Hematopoietic multipotent progenitor cell treated with erythropoietin and hydrocortisone succinate and interleukin-3 and kit ligand, for 17 days (in vitro differentiated cells): ENCODE data around the gene PGA4.
"Not testable (repeated sequence)": the region's sequence is repeated elsewhere in the genome, so short reads cannot be mapped to it uniquely, and the experiment has no call there.

Experiments
- DNase-seq: peaks from one replicate; pipeline ENCODE4 v3.0.0-alpha.2; 2015; ENCODE audit warnings: low spot score

The PGA4 gene

DNA sequence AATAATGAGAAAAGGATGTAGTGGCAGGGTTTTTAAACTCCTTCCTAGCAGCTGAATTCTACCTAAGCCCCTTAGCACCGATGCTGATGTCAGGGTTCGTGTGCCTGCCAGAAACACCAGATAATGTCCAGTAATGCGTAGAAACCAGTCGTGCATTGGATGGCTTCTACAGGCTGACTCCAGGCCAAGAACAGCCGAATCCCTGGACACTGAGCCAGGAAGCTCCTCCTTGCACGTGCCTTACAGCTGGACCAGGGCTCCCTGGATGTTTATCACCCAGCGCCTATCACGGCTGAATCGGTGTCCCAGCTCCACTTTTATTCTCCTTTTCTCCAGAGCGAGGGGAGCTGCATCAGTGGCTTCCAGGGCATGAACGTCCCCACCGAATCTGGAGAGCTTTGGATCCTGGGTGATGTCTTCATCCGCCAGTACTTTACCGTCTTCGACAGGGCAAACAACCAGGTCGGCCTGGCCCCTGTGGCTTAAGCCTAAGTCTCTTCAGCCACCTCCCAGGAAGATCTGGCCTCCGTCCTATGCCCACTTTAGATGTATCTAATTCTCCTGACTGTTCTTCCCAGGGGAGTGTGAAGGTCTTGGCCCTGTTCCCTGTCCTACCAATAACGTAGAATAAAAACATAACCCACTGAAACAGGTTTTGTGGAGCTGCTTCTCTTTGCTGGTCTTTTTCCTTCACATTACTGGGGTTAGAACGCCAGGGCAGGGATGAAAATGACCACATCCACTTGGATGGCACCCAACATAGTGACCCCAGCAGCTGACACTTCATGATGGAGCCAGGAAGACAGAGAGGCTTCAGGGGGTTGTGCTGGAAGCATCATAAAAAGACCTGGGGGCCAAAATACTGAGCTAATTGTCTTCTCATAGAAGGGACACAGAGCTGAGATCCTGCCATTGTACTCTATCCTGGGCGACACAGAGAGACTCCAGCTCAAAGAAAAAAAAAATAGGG is 28.9 kb downstream of the PGA4 start:
- not testable (repeated sequence) for DNase-seq

DNA sequence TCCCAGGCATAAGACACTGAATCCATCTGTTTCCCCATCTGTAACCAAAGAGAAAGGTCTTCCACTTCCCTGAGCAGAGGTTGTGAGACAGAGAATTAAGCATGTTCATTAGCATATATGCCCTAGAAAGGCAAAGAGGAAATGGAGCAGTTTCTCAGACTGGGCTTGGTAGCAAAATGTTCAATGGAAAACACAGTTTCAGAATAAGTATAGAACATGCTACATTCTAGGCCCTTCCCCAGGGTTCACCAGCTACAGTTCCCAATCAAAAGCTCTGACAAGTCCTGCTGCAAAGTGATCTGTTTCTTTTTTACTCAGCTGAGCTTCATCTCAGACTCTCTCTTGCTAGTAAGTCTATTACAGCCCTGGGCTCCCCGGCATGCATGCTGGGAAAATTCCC is 30.2 kb downstream of the PGA4 start:
- not testable (repeated sequence) for DNase-seq

DNA sequence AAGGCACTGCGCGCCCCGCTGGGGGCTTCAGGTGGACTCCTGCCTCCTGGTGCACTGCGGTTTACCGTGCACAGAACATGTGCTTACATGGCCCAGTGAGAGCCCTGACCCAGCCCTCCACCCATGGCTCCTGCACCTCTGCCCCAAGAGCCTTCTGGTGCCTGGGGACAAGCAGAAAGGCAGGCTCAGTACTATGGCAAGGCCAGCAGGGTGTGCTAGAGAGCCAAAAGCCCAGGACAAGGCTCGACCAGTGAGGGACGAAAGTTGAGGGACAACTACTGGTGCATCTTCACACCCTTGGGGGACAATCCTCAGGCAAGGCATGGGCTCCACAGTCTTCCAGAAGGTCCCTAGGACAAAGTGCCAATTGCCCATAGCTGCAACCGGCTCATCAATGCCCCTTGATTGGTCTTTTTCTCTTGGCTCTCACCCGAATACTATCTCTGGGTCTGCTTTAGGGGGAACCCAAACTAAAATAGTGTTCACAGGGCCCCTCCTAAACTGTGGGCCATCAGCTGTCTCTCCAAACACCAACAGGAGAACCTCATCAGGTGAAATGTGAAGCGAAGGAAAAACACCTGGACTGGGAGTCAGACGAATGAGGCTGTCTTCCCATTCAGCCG is 32.4 kb downstream of the PGA4 start:
- peak; percentile 87 for DNase-seq

DNA sequence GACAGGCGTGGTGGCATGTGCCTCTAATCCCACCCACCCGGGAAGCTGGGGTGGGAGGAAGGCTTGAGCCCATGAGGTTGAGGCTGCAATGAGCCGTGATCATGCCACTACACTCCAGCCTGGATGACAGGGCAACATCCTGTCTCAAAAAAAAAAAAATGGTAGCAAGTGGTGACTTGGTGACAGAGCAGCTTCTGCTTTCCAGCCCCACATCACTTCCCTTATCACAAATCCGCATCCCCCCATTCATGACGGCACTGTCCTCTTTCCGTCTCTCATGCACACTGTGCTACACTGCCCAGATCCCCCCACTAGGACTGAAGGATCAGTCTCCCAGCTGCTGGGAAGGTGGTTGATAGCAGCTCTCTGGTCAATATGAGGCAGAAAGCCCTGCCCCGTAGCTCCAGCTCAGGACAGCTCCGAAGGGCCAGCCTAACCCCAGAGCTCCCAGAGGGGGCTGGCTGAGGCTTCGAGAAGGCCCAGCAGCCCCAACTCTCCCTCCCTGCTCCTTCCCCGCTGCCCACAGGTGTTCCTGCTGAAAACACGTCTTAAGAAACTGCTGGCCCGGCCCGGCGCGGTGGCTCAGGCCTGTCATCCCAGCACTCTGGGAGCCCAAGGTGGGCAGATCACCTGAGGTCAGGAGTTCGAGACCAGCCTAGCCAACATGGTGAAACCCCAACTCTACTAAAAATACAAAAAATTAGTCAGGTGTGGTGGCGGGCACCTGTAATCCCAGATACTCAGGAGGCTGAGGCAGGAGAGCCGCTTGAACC is 34.7 kb downstream of the PGA4 start:
- DNase-seq, result no peak

DNA sequence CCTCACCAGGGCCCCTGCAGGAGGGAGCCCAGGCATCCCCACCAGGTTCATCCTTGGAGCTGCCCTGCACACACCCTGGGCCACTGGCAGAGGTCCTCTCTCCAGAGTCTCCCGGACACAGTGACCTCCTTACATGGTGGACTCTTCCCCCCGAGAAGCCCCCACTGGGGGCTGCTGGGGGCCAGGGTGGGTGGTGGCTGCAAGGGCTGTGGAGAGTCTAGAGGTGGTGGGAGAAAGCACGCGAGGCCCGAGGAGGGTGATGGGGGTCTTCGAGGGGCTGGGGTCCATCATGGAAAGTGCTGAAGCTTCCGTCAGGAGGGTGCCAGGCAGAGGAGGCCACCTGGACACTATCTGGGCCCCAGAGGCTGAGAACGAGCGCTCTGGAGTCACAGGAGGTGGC is 36.4 kb downstream of the PGA4 start:
- no peak for DNase-seq

DNA sequence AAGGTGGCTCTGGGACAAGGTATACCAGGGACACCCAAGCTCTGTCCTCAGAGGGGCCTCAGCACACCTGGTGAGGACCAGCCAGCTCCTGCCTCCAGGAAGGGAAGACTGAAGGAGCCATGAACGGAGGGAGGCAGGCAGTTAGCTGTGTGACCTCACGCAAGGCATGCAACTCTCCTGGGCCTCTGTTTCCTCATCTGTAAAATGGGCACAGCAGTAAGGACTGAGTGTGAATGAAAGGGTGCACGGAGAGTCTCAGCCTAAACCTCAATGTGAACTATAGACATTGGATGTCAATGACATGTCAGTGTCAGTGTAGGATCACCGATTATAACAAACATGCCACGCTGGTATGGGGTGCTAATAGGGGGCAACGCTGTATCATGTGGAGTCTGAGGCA is 37.2 kb downstream of the PGA4 start:
- no peak for DNase-seq

DNA sequence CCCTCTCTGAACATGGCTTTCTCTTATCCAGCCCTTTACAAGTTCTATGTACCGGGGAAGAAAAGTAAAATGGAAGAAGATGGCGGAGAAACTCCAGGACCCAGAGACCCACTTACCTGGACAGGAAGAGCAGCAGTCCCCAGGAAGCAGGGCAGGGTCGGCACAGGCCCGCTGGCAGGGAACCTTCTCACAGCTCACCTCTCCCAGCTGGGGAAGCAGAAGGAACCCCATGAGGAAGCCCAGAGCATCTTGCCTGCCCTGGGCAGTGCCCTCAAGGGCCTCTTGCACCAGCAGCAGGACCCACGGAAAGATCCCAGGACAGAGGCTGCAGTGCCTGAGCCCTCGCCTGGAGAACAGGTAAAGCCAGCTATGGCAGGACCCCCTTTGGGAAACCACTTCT is 42.2 kb downstream of the PGA4 start:
- no peak for DNase-seq

DNA sequence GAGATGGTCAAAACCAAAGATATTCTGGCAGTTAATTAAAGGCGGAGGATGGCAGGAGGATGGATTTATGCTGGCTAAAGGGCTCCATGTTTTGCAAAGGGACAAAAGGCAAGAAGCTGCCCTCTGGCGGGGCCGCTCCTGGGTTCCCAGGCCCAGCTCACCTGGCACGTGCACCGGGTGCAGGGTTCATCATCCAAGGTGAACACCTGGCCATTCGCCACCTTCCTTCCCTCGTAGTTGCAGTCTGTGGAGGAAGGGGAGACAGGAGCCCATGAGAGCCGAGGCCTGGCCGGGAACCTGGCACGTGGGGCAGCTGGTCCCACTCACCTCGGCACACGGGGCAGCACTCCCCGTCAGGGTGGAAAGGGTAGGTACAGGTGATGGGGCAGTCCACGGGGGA is 42.6 kb downstream of the PGA4 start:
- DNase-seq, result no peak

DNA sequence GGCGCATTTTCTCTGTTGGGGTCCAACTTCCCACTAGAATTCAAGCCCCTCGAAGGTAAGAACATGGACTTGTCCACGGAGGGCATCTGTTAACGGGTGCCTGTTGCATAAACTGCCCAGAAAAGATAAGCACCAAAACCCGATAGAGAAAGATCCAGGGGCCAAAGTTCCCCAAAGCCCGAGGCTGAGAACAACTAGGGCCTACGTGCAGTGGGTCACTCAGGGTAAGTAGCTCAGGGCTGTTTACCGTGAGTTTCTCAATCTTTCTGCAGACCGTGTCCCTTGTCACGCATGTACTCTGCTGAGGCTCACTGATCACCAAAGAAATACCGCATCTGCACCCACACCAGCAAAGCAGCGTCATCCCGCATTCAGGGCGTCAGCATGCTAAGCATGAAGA is 43.2 kb downstream of the PGA4 start:
- DNase-seq, result no peak

DNA sequence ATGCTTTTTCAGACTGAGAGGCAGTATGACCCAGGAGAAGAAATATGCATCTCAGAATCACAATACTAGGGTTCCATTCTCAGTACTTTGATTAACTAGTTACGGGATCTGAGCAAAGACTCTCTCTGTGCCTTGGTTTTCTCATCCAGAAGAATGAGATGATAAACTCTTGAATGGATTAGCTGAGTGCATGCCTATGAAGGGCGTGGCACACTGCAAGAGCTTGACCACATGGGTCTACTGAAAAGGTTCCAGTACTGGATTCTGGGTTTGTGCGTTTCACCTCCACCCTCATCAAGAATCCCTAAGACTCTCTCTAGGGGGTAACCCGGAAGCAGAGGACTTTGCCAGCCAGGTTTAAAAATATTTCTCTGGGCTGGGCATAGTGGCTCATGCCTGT is 44.5 kb downstream of the PGA4 start:
- no peak for DNase-seq

DNA sequence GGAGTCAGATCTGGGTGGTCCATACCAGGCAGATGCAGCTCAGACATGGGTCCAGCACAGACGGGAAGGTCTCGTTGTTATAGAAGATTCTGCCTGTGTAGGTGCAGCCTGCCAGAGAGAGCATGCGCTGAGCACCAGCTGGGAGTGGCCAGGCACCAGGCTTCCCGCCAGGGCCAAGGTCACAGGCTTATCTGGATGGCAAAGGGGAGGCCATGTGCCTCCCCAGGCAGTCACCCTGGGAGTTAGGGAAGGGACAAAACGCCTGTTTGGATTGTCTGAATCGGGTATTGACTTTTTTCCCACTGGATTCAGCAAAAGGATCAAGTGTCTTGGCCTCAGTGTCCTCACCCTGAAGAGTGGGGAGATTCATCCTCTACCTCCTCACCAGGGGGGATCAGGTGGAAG is 45.3 kb downstream of the PGA4 start:
- peak; percentile 58 for DNase-seq

DNA sequence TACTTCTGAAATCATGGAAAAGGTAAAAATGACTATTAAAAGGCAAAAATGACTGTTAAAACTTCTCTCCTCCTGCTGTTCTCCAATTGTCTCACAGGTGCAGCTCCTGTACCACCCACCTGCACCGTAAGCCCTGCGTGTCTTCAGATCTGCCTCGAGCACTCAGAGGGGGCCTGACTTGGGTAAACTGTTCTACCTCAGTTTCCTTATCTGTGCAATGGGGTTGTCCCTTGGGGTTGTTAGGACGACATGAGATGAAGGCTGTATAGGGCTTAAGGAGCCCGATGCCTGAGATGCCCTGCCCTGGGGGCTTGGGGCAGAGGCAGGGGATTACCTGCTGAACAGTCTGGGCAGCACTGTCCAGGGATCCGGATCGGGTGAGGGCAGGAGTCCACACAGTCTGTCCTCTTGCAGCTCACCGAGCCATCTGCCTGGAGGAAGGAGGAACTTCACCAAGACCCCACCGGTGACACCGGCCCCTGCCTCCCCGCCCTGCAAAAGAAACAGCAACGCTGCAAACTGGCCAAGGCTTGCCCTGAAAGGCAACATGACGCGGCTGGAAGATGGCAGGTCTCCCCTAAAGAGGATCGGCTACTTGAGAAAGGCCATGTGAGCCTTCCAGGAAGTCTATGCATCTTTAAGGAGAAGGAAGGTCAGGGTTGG is 46.6 kb downstream of the PGA4 start:
- no peak for DNase-seq

DNA sequence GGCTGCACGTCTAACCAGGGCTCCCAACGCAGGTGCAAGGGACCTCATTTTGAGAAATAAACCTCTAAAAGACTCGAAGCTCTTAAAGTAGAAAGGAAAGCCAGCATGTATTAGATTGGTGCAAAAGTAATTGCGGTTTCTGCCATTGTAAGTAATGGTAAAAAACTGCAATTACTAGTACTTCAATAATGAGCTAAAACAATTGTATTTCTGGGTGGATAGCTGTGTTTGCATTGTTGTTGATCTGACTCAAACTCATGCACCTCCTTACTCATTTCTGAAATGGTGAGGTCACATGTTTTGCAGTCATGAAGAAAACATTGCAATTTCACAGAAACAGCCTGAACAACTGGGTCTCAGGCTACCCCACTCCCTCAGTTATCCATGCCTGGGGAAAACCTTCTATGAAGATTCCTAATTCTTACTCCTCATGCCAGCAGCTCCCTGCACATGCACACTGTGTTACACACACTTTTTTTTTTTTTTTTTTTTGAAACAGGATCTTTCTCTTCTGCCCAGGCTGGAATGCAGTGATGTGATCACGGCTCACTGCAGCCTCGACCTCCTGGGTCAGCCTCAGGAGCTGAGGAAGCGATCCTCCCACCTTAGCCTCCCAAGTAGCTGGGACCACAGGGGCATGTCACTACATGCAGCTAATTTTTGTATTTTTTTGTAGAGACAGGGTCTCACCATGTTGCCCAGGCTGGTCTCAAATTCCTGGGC is 48.4 kb downstream of the PGA4 start:
- DNase-seq, result no peak

DNA sequence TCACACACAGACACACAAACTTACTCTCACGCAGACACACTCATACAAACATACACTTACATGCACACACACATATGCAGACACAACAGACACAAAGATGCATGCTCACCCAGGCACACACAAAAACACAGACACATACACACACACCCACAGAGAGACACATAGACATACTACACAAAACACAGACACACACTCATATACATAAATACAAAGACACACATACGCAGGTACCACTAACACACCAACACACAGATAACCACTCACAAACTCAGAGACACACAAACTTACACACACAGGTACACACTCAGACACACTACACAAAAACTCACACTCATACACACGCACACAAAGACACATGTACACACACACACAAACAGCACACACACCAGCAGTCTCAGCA is 50.6 kb downstream of the PGA4 start:
- DNase-seq, result no peak

DNA sequence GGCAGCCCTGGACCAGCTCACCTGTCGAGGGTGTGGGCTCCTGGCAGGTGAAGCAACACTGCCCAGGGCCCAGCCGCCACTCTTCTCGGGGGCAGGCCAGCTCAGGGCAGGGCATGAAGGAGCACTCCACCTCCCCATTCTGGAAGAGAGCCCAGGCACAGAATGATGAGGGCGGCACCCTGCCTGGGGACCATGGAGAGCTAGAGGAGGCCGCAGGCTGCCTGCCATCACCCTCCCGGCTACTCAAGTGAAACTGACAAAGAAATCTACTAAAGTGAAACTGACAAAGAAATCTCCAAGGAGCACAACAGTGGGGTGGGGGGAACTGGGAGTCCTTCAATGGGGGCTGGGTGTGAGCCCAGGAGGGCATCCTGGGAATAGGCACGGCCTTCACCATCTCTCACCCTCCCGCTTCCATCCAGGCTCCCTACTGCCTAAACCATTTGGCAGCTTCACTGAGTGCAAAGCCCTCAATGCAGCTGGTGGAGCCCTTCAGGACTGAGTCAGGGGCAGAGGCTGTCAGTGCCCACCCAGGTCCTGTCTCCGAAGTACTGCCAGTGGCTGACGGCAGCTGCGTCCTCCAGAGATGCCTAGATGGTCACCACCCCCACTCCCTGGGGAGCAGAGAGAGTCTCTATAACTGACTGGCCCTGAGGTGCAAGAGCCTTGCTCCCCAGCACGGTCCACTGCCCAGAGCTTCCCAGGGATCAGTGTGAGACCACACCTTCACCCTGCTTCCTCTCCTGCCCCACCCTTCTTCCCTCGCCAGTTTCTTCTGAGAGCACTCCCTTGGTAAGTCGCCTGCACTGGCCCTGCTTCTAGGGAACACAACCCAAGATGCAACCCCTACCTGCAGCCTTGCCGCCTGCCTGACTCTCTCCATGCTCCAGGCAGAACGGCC is 51.3 kb downstream of the PGA4 start:
- DNase-seq, result no peak

DNA sequence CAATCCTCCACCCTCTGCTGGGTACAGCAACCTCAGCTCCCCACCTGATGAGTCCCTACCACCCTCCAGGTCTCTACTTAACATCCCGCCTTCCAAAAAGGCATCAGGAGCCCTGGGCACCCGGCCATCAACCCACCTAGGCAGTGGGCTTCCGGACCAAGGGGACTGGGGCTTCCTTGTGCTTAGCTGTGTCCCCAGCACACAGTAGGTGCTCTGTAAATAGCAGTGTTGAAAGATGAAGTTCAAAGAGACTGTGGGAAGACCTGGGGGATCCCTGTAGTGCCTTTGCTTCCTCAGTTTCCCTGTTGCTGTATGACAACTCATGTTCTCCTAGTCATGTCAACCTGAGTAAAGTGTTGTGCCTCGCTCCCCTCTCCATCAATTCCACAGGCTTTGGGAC is 51.9 kb downstream of the PGA4 start:
- DNase-seq, result no peak

DNA sequence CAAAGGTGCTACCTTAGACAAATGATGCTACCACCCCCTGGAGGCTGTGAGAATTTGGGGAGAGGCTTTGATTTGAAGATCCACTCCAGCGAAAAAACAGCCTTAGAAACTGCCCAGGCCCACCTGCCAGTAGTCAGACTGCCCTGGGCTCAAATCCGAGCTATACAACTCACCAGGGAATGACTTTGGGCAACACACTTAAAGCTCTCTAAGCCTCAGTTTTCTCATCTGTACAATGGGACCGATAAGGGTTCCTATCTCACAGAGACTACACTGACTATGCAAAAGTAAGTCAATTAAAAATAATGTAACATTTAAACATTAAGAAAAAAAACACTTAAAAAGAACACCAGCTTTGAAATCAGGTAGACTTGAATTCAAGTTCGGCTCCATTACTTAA is 53.0 kb downstream of the PGA4 start:
- no peak for DNase-seq

DNA sequence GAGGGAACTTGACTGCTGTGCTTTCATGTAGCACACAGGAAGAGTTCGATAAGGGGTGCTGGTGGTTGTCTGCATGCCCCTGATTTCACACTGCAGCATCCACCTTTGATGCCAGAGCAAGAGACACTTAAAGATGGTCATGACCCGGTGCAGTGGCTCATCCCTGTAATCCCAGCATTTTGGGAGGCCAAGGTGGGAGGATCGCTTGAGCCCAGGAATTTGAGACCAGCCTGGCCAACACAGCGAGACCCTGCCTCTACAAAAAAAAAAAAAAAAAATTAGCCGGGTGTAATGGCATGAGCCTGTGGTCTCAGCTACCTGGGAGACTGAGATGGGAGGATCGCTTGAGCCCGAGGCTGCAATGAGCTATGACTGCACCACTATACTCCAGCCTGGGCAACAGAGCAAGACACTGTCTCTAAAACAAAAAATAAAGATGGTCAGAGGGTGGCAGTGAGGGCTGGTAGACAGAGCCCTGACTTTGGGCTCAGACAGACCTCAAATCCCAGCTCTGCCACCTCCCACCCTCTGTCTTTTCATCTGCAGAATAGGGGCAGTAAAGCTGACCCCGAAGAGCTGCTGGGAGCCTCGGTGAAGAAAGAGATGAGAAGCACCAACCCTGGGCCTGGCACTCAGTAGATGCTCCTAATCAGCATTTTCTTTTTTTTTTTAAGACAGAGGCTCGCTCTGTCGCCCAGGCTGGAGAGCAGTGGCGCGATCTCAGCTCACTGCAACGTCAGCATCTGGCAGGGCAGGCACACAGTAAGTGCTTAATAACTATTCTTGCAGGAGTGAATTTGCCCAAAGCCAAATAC is 55.2 kb downstream of the PGA4 start:
- no peak for DNase-seq

DNA sequence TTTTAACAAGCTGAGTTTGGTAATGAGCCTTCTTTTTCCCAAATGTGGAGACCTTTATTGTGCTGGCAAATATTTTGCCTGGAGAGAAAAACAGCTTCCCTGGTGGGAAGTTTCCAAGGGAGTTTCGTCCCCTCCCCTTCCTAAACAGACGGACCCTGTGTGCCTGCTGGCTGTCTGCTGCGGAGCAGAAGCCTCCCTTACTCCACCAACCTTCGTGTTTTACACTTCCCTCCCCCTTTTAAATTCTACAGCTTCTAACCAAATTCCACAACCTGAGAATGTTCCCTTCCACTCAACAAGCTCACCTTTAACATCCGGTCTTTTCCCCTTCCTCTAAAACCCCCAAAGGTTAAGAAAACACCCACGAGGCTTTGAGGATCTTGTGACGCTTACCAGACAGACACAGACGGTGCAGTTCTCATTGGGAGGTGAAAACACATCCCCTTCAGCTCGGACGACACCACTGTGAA is 55.9 kb downstream of the PGA4 start:
- DNase-seq, result no peak
